IMR-90 (cell line): ENCODE results near the gene PCDHGA7.

Experiments used
- BHLHE40 ChIP-seq: fragments of 150-350 bp; IDR thresholded peaks from 2 replicates; pipeline ENCODE4 v1.6.1; 2016; ENCODE audit warnings: mild to moderate bottlenecking, low read depth, low read length
- POLR2A ChIP-seq: IDR thresholded peaks from 2 replicates; pipeline ENCODE4 v1.6.1; 2012; ENCODE audit warnings: mild to moderate bottlenecking, low read depth, low read length
- TF ChIP-seq, protein P1 (sequence below): conservative IDR thresholded peaks from 2 replicates; pipeline ENCODE4 v1.5.1; 2012; ENCODE audit warnings: mild to moderate bottlenecking, low read depth, low read length, improper control_type of control experiment

DNA sequence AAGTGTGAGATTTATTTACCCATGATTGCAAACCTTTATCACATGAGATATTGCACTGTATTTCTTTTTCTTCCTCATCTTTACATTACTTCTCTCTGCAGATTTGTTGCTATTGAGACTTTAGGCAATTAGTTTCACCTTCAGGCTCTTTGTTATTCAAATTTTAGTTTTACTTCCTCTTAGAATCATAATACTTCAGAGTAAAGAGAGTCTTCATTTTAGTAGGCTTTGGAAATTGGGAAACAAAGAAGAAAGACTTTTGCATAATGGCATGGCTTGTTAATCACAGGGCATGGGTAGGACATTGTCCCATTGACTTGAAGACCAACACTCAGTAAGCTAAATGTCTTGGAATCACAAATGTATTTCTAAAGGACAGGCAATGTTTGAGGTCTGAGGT is 19.8 kb upstream of the PCDHGA7 start:
- TF ChIP-seq, protein P1, sequence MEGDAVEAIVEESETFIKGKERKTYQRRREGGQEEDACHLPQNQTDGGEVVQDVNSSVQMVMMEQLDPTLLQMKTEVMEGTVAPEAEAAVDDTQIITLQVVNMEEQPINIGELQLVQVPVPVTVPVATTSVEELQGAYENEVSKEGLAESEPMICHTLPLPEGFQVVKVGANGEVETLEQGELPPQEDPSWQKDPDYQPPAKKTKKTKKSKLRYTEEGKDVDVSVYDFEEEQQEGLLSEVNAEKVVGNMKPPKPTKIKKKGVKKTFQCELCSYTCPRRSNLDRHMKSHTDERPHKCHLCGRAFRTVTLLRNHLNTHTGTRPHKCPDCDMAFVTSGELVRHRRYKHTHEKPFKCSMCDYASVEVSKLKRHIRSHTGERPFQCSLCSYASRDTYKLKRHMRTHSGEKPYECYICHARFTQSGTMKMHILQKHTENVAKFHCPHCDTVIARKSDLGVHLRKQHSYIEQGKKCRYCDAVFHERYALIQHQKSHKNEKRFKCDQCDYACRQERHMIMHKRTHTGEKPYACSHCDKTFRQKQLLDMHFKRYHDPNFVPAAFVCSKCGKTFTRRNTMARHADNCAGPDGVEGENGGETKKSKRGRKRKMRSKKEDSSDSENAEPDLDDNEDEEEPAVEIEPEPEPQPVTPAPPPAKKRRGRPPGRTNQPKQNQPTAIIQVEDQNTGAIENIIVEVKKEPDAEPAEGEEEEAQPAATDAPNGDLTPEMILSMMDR = no peak
- no peak for TF ChIP-seq POLR2A
- no peak for TF ChIP-seq BHLHE40
